OCI-LY1 (cell line): Measurements from ENCODE around the gene KLHL1.

Experiments
- H2AFZ ChIP-seq: fragments of 200-600 bp; sonication (generic), shearing (Covaris generic); 2 replicates; pipeline ENCODE4 v1.6.0; 2014; ENCODE audit warnings: antibody characterized with exemption, mild to moderate bottlenecking, low read length
- H3F3A ChIP-seq: fragments of 200-600 bp; sonication (generic), shearing (Covaris generic); 2 replicates; pipeline ENCODE4 v1.6.0; 2014; ENCODE audit warnings: mild to moderate bottlenecking, antibody characterized with exemption, low read length, moderate library complexity; ENCODE audit not compliant: insufficient read depth
- H3K27ac ChIP-seq: fragments of 200-600 bp; sonication (generic); 2 replicates; pipeline ENCODE4 v1.5.1; 2014; ENCODE audit warnings: low read length, mixed run types, mild to moderate bottlenecking, low read depth; ENCODE audit not compliant: poor library complexity, severe bottlenecking
- H3K27me3 ChIP-seq: fragments of 200-600 bp; sonication (generic); 2 replicates; pipeline ENCODE4 v1.6.0; 2014; ENCODE audit warnings: antibody characterized with exemption, mild to moderate bottlenecking, low read length, moderate library complexity; ENCODE audit not compliant: insufficient read depth
- H3K36me3 ChIP-seq: fragments of 200-600 bp; sonication (generic); 2 replicates; pipeline ENCODE4 v1.6.1; 2014; ENCODE audit warnings: mild to moderate bottlenecking, antibody characterized with exemption, low read length, moderate library complexity, mixed read lengths; ENCODE audit not compliant: insufficient read depth
- H3K4me1 ChIP-seq: fragments of 200-600 bp; sonication (generic); 2 replicates; pipeline ENCODE4 v1.5.1; 2014; ENCODE audit warnings: mild to moderate bottlenecking, low read length, moderate library complexity; ENCODE audit not compliant: insufficient read depth, severe bottlenecking
- H3K4me2 ChIP-seq: fragments of 200-600 bp; sonication (generic), shearing (Covaris generic); 2 replicates; pipeline ENCODE4 v1.6.1; 2014; ENCODE audit warnings: low read length
- H3K4me3 ChIP-seq: fragments of 200-600 bp; sonication (generic); 2 replicates; pipeline ENCODE4 v1.5.1; 2014; ENCODE audit warnings: low read length, low read depth, mild to moderate bottlenecking, mixed read lengths; ENCODE audit not compliant: poor library complexity, severe bottlenecking
- H3K79me2 ChIP-seq: fragments of 200-600 bp; shearing (Covaris generic); 2 replicates; pipeline ENCODE4 v1.6.1; 2016; ENCODE audit warnings: mixed run types, low read length, mixed read lengths; ENCODE audit not compliant: insufficient read depth
- H3K9ac ChIP-seq: fragments of 200-600 bp; sonication (generic), shearing (Covaris generic); 2 replicates; pipeline ENCODE4 v1.6.1; 2014; ENCODE audit warnings: mild to moderate bottlenecking, low read length, mixed read lengths
- H3K9me2 ChIP-seq: fragments of 200-600 bp; sonication (generic), shearing (Covaris generic); 2 replicates; pipeline ENCODE4 v1.6.1; 2014; ENCODE audit warnings: low read depth, mild to moderate bottlenecking, low read length, mixed read lengths
- H3K9me3 ChIP-seq: fragments of 200-600 bp; shearing (Covaris generic); 2 replicates; pipeline ENCODE4 v1.6.1; 2014; ENCODE audit warnings: low read length, mixed read lengths
- H4K20me1 ChIP-seq: fragments of 200-600 bp; sonication (generic), shearing (Covaris generic); 2 replicates; pipeline ENCODE4 v1.6.0; 2016; ENCODE audit warnings: mild to moderate bottlenecking, low read length; ENCODE audit not compliant: insufficient read depth
- EZH2 ChIP-seq: fragments of 200-600 bp; sonication (generic), shearing (Covaris generic); IDR thresholded peaks from 2 replicates; pipeline ENCODE4 v1.8.0; 2017; ENCODE audit warnings: borderline replicate concordance, mixed run types, mild to moderate bottlenecking, antibody characterized with exemption, low read length, moderate library complexity, mixed read lengths
- TF ChIP-seq, protein P1 (sequence below): fragments of 200-600 bp; sonication (generic), shearing (Covaris generic); IDR thresholded peaks from 2 replicates; pipeline ENCODE4 v1.5.1; 2017; ENCODE audit warnings: mild to moderate bottlenecking, antibody characterized with exemption, low read length, moderate library complexity, mixed read lengths

The KLHL1 gene

DNA sequence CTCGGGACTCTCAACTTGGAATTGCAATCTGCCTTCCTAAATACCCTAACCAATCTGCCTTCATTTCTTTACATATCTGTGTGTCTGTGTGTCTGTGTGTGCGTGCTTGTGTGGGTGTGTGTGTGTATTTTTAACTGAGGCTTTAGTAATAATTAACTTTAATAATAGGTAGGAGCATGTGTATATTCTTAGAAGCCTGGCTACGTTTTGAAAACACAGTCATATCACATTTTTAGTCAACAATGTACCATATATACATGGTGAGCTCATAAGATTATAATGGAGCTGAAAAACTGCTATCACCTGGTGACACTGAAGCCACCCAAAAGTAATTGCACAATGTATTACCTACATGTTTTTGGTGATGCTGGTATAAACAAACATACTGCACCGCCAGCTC, 66.1 kb downstream of the KLHL1 start:
- Histone ChIP-seq H3K9ac (no peak overlapping the region), H4K20me1 (no peaks in the 10 kb centered on the region), H3K27me3 (no peaks in the 10 kb centered on the region), H3K27ac (no peak overlapping the region), H3K9me2 (no peaks in the 10 kb centered on the region), H3K36me3 (no peaks in the 10 kb centered on the region), H2AFZ (no peak overlapping the region), H3K4me1 (no peaks in the 10 kb centered on the region), H3K9me3 (no peaks in the 10 kb centered on the region), H3K79me2 (no peaks in the 10 kb centered on the region), H3K4me2 (no peak overlapping the region), H3F3A (no peaks in the 10 kb centered on the region), H3K4me3 (no peak overlapping the region)
- TF ChIP-seq EZH2: no peak
- TF ChIP-seq, protein P1, sequence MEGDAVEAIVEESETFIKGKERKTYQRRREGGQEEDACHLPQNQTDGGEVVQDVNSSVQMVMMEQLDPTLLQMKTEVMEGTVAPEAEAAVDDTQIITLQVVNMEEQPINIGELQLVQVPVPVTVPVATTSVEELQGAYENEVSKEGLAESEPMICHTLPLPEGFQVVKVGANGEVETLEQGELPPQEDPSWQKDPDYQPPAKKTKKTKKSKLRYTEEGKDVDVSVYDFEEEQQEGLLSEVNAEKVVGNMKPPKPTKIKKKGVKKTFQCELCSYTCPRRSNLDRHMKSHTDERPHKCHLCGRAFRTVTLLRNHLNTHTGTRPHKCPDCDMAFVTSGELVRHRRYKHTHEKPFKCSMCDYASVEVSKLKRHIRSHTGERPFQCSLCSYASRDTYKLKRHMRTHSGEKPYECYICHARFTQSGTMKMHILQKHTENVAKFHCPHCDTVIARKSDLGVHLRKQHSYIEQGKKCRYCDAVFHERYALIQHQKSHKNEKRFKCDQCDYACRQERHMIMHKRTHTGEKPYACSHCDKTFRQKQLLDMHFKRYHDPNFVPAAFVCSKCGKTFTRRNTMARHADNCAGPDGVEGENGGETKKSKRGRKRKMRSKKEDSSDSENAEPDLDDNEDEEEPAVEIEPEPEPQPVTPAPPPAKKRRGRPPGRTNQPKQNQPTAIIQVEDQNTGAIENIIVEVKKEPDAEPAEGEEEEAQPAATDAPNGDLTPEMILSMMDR: no peak

- H2AFZ ChIP-seq: no peak overlapping the region
- no peaks in the 10 kb centered on the region for H3F3A ChIP-seq
- no peaks in the 10 kb centered on the region for H3K36me3 ChIP-seq
- no peaks in the 10 kb centered on the region for H3K9me3 ChIP-seq
- H3K4me2 ChIP-seq: no peak overlapping the region
- no peaks in the 10 kb centered on the region for H4K20me1 ChIP-seq
- H3K4me3 ChIP-seq: no peak overlapping the region
- TF ChIP-seq, protein P1: no peak
- no peak for TF ChIP-seq EZH2
- no peak overlapping the region for H3K9ac ChIP-seq
- H3K79me2 ChIP-seq: no peaks in the 10 kb centered on the region
- H3K27me3 ChIP-seq: no peaks in the 10 kb centered on the region
- peaks cover 5% of the 10 kb centered on the region; the same call in 1 of the 2 replicates for H3K9me2 ChIP-seq
- H3K4me1 ChIP-seq: no peaks in the 10 kb centered on the region
- no peak overlapping the region for H3K27ac ChIP-seq
These were observed 74.0 kb downstream of the KLHL1 start for GRCh38 chr13:70034286-70034685.

- no peak overlapping the region for H2AFZ ChIP-seq
- H3K9me2 ChIP-seq: peaks cover 1% of the 10 kb centered on the region; the same call in 1 of the 2 replicates
- no peaks in the 10 kb centered on the region for H4K20me1 ChIP-seq
- H3K27ac ChIP-seq: no peak overlapping the region
- no peak overlapping the region for H3K4me3 ChIP-seq
- no peaks in the 10 kb centered on the region for H3K27me3 ChIP-seq
- no peak for TF ChIP-seq EZH2
- TF ChIP-seq, protein P1: no peak
- H3K9ac ChIP-seq: no peak overlapping the region
- no peaks in the 10 kb centered on the region for H3K79me2 ChIP-seq
- H3K4me2 ChIP-seq: no peak overlapping the region
- no peaks in the 10 kb centered on the region for H3K9me3 ChIP-seq
- H3K4me1 ChIP-seq: no peaks in the 10 kb centered on the region
- H3F3A ChIP-seq: no peaks in the 10 kb centered on the region
- no peaks in the 10 kb centered on the region for H3K36me3 ChIP-seq
These were observed 80.7 kb downstream of the KLHL1 start for GRCh38 chr13:70027551-70027950.
